OCI-LY3 (cell line): ENCODE data around the gene PCSK5.
"Not testable (repeated sequence)": the region's sequence is repeated elsewhere in the genome, so short reads cannot be mapped to it uniquely, and the experiment has no call there.

Source experiments
- EZH2phosphoT487 ChIP-seq: fragments of 200-600 bp; shearing (Covaris generic); IDR thresholded peaks from 2 replicates; pipeline ENCODE4 v1.6.1; 2018; ENCODE audit warnings: antibody characterized with exemption, mixed run types, low read depth
- TF ChIP-seq, protein P1 (sequence below): fragments of 200-600, 300-600 bp; sonication (generic); IDR thresholded peaks from 2 replicates; pipeline ENCODE4 v1.5.1; 2014; ENCODE audit warnings: antibody characterized with exemption, low read length, low read depth

DNA sequence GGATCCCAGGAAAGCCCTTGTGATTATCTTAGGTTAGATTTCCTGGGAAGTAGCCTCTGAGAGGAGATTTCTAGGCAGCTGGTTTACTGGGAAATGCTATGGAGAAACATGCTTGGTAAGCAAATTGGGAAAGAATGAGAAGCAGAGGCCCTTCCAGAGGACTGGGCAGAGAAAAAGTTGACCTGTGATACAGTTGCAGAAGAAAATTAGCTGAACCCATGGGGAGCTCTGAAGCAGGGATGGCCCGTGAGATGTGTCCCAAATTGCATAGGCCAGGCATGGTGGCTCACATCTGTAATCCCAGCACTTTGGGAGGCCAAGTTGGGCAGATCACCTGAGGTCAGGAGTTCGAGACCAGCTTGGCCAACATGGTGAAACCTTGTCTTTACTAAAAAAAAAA lies 21.9 kb upstream of the PCSK5 start:
- TF ChIP-seq, protein P1, sequence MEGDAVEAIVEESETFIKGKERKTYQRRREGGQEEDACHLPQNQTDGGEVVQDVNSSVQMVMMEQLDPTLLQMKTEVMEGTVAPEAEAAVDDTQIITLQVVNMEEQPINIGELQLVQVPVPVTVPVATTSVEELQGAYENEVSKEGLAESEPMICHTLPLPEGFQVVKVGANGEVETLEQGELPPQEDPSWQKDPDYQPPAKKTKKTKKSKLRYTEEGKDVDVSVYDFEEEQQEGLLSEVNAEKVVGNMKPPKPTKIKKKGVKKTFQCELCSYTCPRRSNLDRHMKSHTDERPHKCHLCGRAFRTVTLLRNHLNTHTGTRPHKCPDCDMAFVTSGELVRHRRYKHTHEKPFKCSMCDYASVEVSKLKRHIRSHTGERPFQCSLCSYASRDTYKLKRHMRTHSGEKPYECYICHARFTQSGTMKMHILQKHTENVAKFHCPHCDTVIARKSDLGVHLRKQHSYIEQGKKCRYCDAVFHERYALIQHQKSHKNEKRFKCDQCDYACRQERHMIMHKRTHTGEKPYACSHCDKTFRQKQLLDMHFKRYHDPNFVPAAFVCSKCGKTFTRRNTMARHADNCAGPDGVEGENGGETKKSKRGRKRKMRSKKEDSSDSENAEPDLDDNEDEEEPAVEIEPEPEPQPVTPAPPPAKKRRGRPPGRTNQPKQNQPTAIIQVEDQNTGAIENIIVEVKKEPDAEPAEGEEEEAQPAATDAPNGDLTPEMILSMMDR, result not testable (repeated sequence)
- not testable (repeated sequence) for TF ChIP-seq EZH2phosphoT487
